GM21576 (cell line): ENCODE measurements around the gene CHRM3.
"Not testable (repeated sequence)": the region's sequence is repeated elsewhere in the genome, so short reads cannot be mapped to it uniquely, and the experiment has no call there.

Source experiments
- ATAC-seq: cut with Tn5 transposase; IDR thresholded peaks from one replicate; pipeline ENCODE4 v1.9.1; 2021; ENCODE audit warnings: mild to moderate bottlenecking, moderate library complexity; ENCODE audit not compliant: unreplicated experiment

Gene CHRM3

DNA sequence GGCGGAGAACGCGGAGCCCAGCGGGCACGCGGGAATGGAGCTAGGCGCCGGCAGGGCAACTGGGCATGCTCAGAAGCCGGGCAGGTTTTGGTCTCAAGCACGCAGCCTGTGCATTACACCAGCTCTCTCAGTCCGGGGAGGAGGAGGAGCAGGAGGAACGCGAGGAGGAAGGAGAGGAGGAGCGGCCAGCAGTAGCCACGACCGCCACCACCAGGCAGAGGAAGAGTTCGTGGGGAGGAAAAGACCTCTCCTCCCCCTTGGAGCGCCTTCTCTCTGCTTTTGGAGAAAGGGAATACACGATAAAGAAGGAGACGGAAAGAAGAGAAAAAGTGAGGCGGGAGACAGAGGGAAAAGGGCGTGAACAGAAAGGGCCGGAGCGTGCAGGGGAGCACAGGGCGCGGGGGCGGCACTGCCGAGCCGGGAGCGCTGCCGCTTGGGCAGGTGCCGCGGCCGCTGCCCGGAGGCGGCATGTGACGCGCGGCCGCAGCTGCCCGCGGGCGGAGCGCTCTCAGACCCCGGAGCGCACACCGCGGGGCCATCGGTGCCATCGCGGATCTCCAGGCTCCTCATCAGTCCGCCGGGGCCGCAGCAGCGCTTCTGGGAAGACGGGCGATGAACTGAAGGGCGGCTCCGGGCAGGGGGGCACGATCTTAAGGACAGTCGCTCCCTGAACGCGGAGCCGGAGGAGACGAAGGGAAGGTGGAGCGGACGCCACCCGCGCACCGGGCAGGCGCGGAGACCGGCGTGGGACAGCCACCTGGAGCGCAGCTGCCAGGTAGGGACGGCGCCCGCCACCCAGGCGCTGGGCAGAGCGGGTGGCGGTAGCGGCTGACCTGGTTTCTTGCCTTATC, at the start of gene CHRM3:
Gene CHRM3, plus strand, starts transcription at position 116 of the 851 bp plus-strand sequence. CDS start 520,884 bp downstream, outside the sequence.
- ATAC-seq: no peak

DNA sequence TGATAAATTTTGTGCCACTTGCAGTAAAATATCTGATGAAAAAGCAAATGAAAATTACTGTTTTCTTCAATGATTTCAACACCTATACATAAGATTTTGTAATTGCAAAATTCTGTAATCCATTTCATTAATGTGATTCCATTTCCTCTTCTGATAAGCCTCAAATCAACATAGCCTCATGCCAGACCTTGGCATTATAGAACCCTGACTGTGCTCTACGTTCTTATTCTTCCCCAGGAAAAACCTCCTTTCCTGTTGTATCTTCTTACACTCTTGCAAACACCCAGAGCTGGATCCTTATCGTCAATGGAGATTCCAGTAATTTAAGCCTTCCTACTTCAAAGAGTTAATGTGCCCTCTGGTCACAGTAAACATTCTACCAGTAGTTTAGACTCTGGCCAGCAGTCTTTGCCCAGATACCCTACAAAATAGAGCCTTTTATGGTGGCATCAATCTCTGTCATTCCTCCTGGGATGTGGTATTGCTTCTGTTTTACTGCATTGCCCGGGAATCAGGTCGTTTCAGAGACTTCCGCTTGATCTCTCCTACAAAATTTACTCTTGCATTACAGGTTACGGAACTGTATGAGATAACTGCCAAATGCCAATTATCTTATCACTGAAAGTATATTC, 48.5 kb upstream of the CHRM3 start:
- ATAC-seq: no peak

DNA sequence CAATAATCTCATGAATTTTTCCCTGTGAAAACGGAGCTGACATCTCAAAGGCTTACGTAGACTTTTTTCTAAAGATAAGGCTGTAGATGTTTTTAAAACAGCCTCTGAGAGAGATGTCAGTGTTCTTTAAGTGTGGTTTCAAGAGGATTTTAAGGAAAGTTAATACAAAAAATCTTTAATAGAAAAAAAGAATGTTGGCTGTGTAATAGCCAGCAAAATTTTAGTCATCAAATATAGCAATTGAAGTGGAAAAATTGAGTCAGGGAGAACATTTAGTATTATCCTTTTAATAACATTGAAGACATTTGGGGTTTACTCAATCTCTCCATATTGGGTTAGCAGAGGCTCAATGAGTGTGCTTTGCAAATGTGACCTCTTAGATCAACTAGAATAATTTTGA, 38.6 kb upstream of the CHRM3 start:
- no peak for ATAC-seq

DNA sequence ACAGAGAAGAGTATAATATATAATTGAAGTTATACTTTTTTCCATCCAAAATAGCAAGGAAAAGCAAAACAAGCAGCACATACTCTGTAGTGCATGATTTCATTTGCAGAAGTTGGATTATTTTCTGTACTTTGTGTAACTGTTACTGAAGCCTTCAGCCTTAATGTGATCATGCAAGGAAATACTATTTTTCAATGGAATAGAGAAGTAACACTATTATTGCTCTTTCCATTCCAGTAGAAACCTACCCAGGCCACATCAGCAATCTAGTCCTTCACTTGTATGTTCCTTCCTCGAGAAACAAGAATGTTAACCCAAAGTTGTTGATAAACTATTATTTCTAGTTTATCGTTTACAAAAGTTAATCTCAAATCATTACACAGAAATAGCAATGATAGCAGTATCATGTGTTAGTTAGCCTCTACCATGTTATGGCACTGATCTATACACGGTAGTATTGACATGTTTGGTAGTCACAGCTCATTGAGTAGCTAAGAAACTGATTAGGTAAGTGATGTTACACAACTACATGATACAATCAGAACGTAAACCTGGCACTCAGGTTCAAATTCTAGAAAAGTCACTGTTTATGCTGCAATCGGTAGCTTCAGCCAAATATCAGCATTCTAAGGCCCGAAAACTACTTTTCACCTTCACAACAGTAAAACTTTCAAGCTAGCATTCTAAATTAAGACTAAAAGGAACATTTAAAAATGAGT, 37.6 kb upstream of the CHRM3 start:
- no peak for ATAC-seq

DNA sequence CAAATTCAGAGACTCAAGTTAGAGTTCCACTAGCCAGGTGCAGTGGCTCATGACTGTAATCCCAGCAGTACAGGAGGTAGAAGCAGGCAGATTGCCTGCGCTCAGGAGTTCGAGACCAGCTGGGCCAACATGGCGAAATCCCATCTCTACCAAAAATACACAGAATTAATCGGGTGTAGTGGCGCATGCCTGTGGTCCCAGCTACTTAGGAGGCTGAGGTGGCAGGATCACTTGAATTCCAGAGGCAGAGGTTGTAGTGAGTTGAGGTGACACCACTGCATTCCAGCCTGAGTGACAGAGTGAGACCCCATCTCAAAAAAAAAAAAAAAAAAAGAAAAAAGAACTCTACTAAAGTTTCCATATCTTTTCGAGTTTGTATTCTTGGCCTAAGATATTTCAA, 36.7 kb upstream of the CHRM3 start:
- no peak for ATAC-seq

DNA sequence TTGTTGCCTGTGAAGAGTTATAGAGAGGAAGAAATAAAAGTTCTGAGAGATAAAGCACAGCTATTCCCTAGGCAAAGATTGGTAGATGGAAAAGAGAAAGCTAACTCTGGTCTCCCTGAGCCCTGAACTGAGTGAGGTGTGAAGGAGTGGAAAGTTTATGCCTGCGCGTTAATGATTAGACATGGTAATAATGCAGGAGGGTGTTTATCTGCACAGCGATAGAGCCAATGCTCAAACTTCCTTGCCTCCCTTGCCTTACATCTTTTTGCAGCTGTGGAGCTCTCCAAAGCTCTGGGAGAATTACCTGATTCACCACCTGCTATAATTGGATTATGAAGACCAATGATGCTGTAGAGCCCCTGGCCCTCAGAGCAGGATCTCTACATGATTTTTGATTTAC, 32.8 kb upstream of the CHRM3 start:
- no peak for ATAC-seq

DNA sequence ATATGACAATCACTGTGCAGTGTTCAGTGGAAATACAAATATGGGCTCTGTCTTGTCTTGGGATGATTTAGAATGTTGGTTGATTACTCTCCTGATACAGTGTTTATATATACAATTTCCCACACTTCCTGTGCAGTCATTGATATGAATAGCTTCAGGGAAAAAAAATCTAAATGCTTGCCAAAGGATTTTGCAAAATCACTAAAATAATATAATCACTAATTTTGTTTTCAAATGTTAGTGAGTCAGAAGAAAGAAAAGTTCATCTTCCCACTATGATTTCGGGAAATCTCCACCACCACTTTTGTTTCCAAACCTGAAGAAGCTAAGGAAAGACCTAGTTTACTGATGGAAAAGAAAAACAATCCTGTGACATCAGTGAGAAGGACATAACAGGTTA, 32.1 kb upstream of the CHRM3 start:
- ATAC-seq: no peak

DNA sequence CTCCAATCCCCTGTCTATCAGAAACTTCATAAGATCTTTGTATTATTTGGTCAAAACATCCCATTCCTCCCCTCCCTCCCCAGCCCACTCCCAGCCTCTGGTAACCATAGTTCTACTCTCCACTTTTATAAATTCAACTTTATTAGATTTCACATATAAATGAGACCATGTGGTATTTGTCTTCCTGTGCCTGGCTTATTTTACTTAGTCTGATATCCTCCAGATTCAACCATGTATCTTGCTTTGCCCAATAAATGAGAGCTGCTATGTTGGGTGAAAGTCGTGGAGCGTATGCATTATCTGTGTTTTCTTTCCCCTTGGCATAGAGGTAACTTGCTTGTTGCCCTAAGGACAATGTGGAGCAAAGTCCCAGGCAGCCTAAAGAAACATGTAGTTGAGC, 28.5 kb upstream of the CHRM3 start:
- no peak for ATAC-seq

DNA sequence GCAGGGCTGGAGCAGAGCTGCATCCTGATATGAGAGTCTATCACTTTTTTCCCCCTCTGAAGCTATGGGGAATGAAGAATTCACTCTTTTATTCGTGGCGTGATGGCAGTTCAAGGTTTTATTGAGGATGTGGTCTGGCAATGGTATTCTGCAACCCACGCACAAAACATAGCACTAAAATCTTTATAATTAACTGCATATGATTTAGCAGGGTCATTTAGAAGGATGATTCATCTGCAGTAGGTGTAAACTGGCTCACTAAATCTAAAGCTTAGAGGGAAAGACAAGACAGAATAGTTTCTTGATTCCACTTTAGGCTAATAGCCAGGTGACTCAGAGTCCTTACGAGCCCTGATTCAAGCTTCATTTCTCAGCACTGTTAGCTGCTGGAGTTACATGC, 25.0 kb upstream of the CHRM3 start:
- ATAC-seq: no peak

DNA sequence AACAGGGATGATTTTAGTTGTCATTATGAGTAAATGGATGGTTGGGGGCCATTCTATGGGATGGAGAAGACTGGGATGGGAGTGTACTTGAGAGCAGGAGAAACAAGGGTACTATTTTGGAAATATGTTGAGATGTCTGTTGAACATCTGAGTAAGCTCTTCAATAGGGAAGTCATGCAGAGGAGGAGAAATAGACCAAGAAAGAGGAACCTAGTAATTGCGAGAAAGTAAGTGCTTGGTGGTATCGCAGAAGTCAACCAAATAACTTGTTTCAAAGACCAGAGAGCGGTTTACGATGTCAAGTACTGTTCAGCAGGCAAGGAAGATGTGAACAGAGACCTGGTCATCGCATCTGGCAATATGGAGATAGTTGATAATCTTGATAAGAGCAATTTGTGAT, 22.4 kb upstream of the CHRM3 start:
- ATAC-seq: no peak

DNA sequence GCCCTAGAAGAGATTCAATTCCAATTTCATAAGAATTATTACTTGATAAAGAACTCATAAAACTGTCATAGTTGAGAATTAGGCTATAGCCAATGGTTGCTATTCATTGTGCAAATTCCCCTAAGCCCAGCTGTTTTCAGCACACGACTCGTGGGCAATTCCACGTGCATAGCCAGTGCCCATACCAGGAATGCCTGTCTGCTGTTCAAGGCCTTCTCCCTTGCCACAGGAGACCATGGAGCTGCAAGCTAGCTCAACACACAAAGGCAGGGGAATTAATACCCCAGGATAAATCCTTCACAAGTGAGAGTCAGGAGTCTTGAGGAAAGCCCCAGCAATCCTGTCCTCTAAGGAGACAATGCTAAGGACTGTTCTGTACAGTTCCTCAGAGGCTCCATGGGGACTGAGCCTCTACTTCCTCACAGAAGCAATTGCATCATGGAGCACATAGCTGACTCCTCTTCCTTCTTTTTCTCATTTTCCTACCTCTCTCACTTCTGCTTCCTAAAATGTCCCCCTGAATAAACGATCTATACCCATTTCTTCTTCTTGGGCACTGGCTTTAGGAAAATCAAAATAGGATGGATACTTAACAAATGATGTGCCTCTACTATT, 19.1 kb upstream of the CHRM3 start:
- no peak for ATAC-seq

DNA sequence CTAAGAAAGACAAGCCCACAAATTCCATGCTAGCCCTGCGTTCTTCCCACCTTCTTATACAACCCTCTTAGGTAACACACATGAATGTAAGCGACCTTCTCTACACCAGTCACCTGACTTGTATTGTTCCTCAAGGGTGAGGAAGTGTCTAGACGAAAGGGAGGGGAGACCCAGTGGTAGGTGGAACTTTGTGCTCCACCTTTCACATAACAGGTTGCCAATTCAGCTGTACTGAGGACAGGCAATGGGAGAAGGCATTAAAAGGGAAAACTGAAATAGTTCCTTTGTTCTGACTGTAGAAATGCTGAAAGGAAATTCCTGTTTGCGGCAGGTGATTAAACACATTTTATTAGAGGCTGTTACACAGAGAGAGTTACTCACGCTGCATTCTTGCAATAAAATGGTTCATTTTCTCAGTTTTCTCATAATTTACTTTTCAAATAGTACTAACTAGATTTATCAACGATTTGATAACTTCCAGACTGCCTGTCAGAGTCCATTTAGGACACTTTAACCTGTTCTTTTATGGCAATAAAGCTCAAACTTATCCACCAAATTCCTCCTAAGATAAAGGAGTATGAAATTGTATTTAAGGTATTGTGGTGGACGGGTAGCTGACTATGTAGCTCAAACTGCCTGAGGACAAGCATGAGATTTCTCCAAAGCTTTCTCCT, 17.8 kb upstream of the CHRM3 start:
- ATAC-seq: no peak

DNA sequence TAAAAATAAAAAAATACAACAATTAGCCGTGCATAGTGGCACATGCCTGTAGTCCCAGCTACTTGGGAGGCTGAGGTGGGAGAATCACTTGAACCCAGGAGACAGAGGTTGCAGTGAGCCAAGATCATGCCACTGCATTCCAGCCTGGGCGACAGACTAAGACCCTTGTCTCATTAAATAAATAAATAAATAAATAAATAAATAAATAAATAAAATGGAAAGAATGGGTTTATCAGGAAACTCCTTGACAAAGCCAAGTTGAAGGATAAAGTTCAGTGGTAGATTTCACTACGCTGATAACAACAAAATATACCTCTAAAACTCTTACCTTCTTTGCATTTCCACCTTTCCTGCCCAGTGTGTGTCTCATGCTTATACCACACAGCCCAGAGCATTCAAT, 15.5 kb upstream of the CHRM3 start:
- ATAC-seq: not testable (repeated sequence)

DNA sequence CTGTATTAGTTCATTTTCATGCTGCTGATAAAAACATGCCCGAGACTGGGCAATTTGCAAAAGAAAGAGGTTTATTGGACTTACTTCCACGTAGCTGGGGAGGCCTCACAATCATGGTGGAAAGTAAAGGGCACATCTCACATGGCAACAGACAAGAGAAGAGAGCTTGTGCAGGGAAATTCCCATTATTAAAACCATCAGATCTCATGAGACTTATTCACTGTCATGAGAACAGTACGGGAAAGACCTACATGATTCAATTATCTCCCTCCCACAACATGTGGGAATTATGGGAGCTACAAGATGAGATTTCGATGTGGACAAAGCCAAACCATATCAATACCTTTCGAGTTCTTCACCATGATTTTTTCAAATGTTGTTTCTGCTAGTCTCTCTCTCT, 3.7 kb upstream of the CHRM3 start:
- no peak for ATAC-seq

DNA sequence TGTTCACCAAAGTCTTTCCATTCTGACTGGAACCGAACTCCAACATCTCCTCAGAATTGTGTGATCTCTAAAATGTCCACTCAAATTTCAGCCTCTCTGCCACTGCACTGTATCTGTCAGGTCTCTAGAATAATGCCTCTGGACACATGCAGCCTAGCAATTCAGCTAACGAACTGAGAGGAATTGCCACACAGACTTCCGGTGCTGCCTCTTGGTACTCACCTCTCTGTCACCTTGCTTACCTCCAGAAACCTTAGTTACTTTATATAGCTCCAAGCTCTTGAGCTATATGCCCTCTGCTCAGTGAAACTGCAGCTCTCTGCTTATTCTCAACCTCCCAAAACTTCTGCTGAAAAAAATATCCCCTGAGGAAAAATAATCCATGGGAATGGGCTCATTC, 2.7 kb upstream of the CHRM3 start:
- no peak for ATAC-seq

DNA sequence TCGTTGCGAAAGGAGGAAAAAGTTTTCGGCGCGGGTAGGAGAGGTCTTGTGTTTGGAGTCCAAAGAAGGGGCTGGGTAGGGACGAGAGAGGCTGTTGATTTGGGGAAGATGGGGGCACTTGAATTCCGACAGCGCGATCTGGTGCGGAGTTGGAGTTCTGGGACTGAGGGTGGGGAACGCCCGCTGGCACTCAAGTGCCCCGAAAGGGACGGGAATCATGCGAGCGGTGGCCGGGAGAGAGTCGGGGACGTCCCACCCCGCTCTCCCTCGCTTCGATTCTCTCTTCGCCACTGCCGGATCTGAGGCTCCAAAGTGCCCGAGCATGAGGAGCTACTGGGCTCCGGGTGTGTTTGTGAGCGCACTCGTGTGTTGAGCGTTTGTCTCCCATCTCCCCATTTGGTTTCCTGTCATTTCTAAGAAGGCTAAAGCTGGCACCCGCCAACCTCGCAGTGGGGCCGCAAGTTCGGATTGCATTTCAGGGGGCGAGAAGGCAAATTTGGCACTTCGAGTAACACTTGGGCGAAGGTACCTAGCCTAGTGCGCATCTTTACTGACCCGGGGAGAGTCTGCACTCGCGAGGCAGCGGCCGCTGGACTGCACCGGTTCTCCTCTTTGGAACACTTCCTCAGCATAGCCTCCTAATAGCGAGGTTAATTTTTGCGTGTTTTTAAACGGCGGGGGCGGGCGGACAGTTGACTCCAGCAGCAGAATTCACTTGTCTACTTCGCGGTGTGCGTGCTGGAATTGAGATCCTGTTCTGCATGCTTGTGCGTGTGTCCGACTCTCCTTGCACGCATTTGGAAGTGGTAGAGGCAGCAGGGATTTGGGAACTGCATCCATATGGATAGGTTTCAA, 1.2 kb downstream of the CHRM3 start:
- no peak for ATAC-seq

DNA sequence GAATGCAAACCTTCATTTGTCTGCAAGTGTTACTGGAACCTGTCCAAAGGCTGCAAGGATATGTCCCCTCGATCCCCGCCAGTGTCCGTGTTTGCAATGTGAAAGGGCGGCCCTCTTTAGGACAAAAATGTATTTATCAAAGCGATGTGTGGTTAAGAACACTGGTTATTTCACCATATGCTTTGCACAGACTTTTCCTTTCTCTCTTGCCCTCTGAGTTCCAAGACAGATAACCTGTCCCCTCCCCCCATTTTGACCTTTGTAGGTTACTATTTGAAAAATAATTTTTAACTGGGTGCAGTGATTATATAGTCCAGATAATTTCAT, 1.8 kb downstream of the CHRM3 start:
- no peak for ATAC-seq

DNA sequence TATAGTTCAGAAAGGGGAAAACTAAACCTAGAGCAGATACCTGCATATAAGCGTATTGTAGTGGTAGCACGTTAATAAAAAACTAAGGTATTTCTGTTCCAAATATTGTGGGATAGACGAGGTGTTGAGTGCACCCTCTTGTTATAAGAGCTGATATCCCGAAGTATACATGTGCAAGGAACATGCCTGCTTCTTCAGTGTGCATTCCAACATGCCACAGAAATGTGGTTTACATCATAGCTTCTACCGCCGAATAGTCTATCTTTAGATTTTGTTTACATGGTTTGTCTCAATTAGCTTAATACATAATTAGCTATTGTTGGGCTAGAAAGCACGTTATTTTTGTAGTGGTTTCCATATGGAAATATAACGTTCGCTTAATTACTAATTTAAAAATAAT, 2.2 kb downstream of the CHRM3 start:
- ATAC-seq: no peak

DNA sequence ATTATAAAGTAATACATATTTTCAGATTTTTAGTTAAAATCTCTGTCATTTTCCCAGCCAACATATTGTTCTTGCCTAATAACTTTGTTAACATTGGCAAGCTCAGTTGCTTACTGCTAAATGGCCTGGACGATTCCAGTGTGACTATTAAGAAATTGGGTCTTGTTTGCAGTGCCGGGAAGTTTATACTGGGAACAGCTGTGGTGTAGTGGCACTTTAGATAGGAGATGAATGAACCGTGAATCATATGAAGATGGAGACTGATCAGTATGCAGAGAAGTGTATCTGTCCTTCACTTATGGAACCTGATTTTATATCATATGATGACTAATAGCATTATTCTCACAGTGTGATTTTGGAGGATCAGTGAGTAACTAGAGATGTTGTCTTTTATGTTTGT, 3.3 kb downstream of the CHRM3 start:
- no peak for ATAC-seq

DNA sequence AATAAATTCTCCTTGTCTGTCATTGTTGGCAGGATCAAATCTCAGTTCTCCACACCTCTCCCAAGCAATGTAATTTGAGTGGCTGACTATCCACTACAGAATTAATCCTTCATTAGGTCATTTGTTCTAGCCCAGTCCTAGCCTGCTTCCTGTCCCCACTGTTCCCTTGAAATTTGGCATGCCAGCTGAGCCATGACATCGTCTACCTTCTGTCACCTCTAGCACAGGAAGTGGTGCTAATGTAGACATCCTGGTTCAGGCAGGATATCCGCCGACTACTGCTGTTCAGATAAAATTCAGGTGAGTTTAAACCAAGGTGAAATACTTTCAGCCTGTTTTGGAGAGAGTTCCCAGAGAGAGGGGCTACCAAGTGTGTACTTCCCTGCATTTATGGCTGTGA, 5.9 kb downstream of the CHRM3 start:
- ATAC-seq: no peak
